ENCODE data around the gene PEX7. TPM values are rescaled to one million over a fixed set of nuclear protein-coding genes. Genes with fewer than 3 reads are reported as not detected.
"Not testable (repeated sequence)": the region's sequence is repeated elsewhere in the genome, so short reads cannot be mapped to it uniquely, and the experiment has no call there.

The PEX7 gene
- total RNA-seq, 4 donors from 2014 or later = 3.4 to 11.0 (median 7.0) TPM; not detected in 1

GRCh38 chr6:136787726-136788068 is 34.7 kb upstream of the PEX7 start:
- no peaks in the 10 kb centered on the region for H3K36me3 ChIP-seq
- H3K4me1 ChIP-seq = peaks cover 8 to 82% (median 40%) of the 10 kb centered on the region in 4 donors
- H3K27ac ChIP-seq = peak overlapping the region; percentile 39 to 64 (median 56)
- 56 to 63% methylated on average over 4 of the region's 4 CpGs for WGBS, 2 donors (ENCODE audit: low coverage in 1 of 2)
- no peak for TF ChIP-seq EP300 (IDR thresholded peaks at IDR 0.05; ENCODE audit: low read depth)
- no peak for TF ChIP-seq CTCF (IDR thresholded peaks at IDR 0.05)
- peak in 1 of 3 donors; percentile 48 for TF ChIP-seq POLR2AphosphoS5 (IDR thresholded peaks at IDR 0.05)
- no peak for TF ChIP-seq POLR2A (IDR thresholded peaks at IDR 0.05)
- no peak for DNase-seq
- no peaks in the 10 kb centered on the region for H3K27me3 ChIP-seq
- intact Hi-C loops (cut with DNase I; ENCODE audit: low total_unique reads) = no loop called here
- peak overlapping the region in 1 of 4 donors; percentile 7 for H3K4me3 ChIP-seq
- in situ Hi-C loops (cut with MboI; ENCODE audit: low pct_ligation_motif_present in 1 of 4, low pct_unique_long_range_greater_than_20kb in 1 of 4, low sequenced_read_pairs in 3 of 4) = loop anchor here in 1 of 4 donors (25.0 kb wide), 1 partner anchor 500 kb away; the partner anchor contains the start of gene BCLAF1
- no peaks in the 10 kb centered on the region for H3K9me3 ChIP-seq

- no peaks in the 10 kb centered on the region for H3K27me3 ChIP-seq
- 57 to 71% methylated on average over 7 of the region's 7 CpGs for WGBS, 2 donors (ENCODE audit: low coverage in 1 of 2)
- H3K27ac ChIP-seq = peak overlapping the region; percentile 39 to 64 (median 55)
- intact Hi-C loops (cut with DNase I; ENCODE audit: low total_unique reads) (no loop called here), in situ Hi-C loops (cut with MboI; ENCODE audit: low pct_ligation_motif_present in 1 of 4, low pct_unique_long_range_greater_than_20kb in 1 of 4, low sequenced_read_pairs in 3 of 4) (loop anchor here in 1 of 4 donors (25.0 kb wide), 1 partner anchor 501 kb away; the partner anchor contains the start of gene BCLAF1)
- peak in 1 of 3 donors; percentile 3 for TF ChIP-seq POLR2AphosphoS5 (IDR thresholded peaks at IDR 0.05)
- TF ChIP-seq EP300 (IDR thresholded peaks at IDR 0.05; ENCODE audit: low read depth) = no peak
- H3K36me3 ChIP-seq = no peaks in the 10 kb centered on the region
- no peak for DNase-seq
- no peaks in the 10 kb centered on the region for H3K9me3 ChIP-seq
- peaks cover 8 to 81% (median 41%) of the 10 kb centered on the region in 4 donors for H3K4me1 ChIP-seq
- peak overlapping the region in 1 of 4 donors; percentile 13 for H3K4me3 ChIP-seq
These were observed 34.1 kb upstream of the PEX7 start for GRCh38 chr6:136788069-136788902.

- H3K9me3 ChIP-seq; H3K36me3 ChIP-seq; H3K27me3 ChIP-seq; intact Hi-C loops (cut with DNase I; ENCODE audit: low total_unique reads); DNase-seq: not testable (repeated sequence)
- WGBS, 2 donors (ENCODE audit: low coverage in 1 of 2) = 96 to 98% methylated on average over 3 of the region's 3 CpGs
- H3K4me3 ChIP-seq = peak overlapping the region in 1 of 4 donors; percentile 88
- in situ Hi-C loops (cut with MboI; ENCODE audit: low pct_ligation_motif_present in 1 of 4, low pct_unique_long_range_greater_than_20kb in 1 of 4, low sequenced_read_pairs in 3 of 4) = loop anchor here in 1 of 4 donors (25.0 kb wide), 1 partner anchor 502 kb away; the partner anchor contains the start of gene BCLAF1
- peak overlapping the region; percentile 20 to 96 (median 67) for H3K27ac ChIP-seq
- H3K4me1 ChIP-seq = peaks cover 8 to 73% (median 35%) of the 10 kb centered on the region in 4 donors
These were observed 33.0 kb upstream of the PEX7 start for GRCh38 chr6:136789440-136789839.

- intact Hi-C loops (cut with DNase I; ENCODE audit: low total_unique reads) (no loop called here), in situ Hi-C loops (cut with MboI; ENCODE audit: low pct_ligation_motif_present in 1 of 4, low pct_unique_long_range_greater_than_20kb in 1 of 4, low sequenced_read_pairs in 3 of 4) (loop anchor here (5.0 to 25.0 kb wide), 4 partner anchors 143 to 503 kb away; partner anchors contain the start of gene BCLAF1 (in 1 of the 4))
- Histone ChIP-seq H3K4me3 (peak overlapping the region; percentile 75 to 88 (median 85)), H3K27me3 (no peaks in the 10 kb centered on the region), H3K9me3 (no peaks in the 10 kb centered on the region), H3K27ac (peak overlapping the region; percentile 95 to 99 (median 97)), H3K4me1 (peaks cover 4 to 62% (median 30%) of the 10 kb centered on the region in 4 donors), H3K36me3 (no peaks in the 10 kb centered on the region)
- TF ChIP-seq EP300 (IDR thresholded peaks at IDR 0.05; ENCODE audit: low read depth) (no peak), POLR2A (IDR thresholded peaks at IDR 0.05) (no peak), CTCF (IDR thresholded peaks at IDR 0.05) (no peak), POLR2AphosphoS5 (IDR thresholded peaks at IDR 0.05) (no peak)
- DNase-seq = no peak
- 14 to 17% methylated on average over 7 of the region's 7 CpGs for WGBS, 2 donors (ENCODE audit: low coverage in 1 of 2)
These were observed 31.7 kb upstream of the PEX7 start for GRCh38 chr6:136790411-136791295.

Measured in transverse colon (tissue), 4 donors.